Measurements from ENCODE around the gene SLC38A10. TPM values are rescaled to one million over a fixed set of nuclear protein-coding genes. Genes with fewer than 3 reads are reported as not detected.

Gene SLC38A10
- polyA plus RNA-seq, 1 donor (not counting 4 experiments of a cell fraction or from before 2014, with no cell fraction given), result 16.8 TPM

DNA sequence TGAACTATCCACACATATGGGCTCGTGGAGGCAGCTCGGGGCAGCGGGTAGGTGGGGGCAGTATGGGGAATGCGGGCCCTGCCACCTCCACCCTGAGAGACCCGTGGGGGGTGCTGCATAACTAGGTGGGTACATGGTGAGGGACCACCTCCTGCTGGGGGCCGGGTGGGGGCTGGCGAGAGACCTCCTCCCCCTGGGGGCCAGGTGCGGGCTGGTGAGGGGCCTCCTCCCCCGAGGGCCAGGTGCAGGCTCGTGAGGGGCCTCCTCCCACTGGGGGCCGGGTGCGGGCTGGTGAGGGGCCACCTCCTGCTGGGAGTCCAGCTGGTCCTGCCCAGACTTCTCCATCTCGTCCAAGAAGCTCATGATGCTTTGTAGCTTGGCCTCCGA is 97.7 kb downstream of the SLC38A10 start:
- Histone ChIP-seq H3K27me3 (ENCODE audit: control insufficient read depth, extremely low read depth, insufficient read depth, low read length) (no peaks in the 10 kb centered on the region), H2AFZ (ENCODE audit: control insufficient read depth, low read length) (no peak overlapping the region), H3K27ac (ENCODE audit: control insufficient read depth, insufficient read depth, low read length) (no peak overlapping the region), H3K36me3 (ENCODE audit: control insufficient read depth in 2 of 2, extremely low read depth in 1 of 2, insufficient read depth in 2 of 2, low read length in 2 of 2) (no peaks in the 10 kb centered on the region), H3K4me2 (ENCODE audit: control insufficient read depth, extremely low read depth, insufficient read depth, low read depth, low read length) (no peak overlapping the region), H3K79me2 (ENCODE audit: control insufficient read depth, insufficient read depth, low read length) (no peaks in the 10 kb centered on the region), H3K9ac (ENCODE audit: control insufficient read depth, extremely low read depth, insufficient read depth, low read length) (no peak overlapping the region), H4K20me1 (ENCODE audit: control insufficient read depth, extremely low read depth, insufficient read depth, low read length) (no peaks in the 10 kb centered on the region), H3K9me1 (ENCODE audit: control insufficient read depth, extremely low read depth, insufficient read depth, low read length) (no peaks in the 10 kb centered on the region), H3K4me3 (ENCODE audit: control insufficient read depth in 2 of 3, extremely low read depth in 1 of 3, insufficient read depth in 2 of 3, low read depth in 1 of 3, low read length in 3 of 3) (no peak overlapping the region), H3K4me1 (ENCODE audit: control insufficient read depth, extremely low read depth, insufficient read depth, low read length) (no peaks in the 10 kb centered on the region), H3K9me3 (ENCODE audit: control insufficient read depth, low read depth, low read length) (no peaks in the 10 kb centered on the region)
- dilution Hi-C loops (cut with MboI; ENCODE audit: extremely low pct_ligation_motif_present, low sequenced_read_pairs), result no loop called here
- TF ChIP-seq EZH2 (IDR thresholded peaks at IDR 0.05; ENCODE audit: low read length) (no peak), CTCF (optimal IDR thresholded peaks at IDR 0.05 in 1 of 3, IDR thresholded peaks at IDR 0.05 in 1 of 3, conservative IDR thresholded peaks at IDR 0.05 in 1 of 3; ENCODE audit: extremely low read depth in 1 of 3, insufficient read depth in 2 of 3, low read length in 3 of 3) (no peak)
- FAIRE-seq (no peak), DNase-seq (ENCODE audit: low read depth, low spot score) (no peak)

- Histone ChIP-seq H4K20me1 (ENCODE audit: control insufficient read depth, extremely low read depth, insufficient read depth, low read length) (no peaks in the 10 kb centered on the region), H3K4me2 (ENCODE audit: control insufficient read depth, extremely low read depth, insufficient read depth, low read depth, low read length) (no peak overlapping the region), H3K9me1 (ENCODE audit: control insufficient read depth, extremely low read depth, insufficient read depth, low read length) (no peaks in the 10 kb centered on the region), H2AFZ (ENCODE audit: control insufficient read depth, low read length) (no peak overlapping the region), H3K9me3 (ENCODE audit: control insufficient read depth, low read depth, low read length) (no peaks in the 10 kb centered on the region), H3K27ac (ENCODE audit: control insufficient read depth, insufficient read depth, low read length) (no peak overlapping the region), H3K4me3 (ENCODE audit: control insufficient read depth in 2 of 3, extremely low read depth in 1 of 3, insufficient read depth in 2 of 3, low read depth in 1 of 3, low read length in 3 of 3) (no peak overlapping the region), H3K4me1 (ENCODE audit: control insufficient read depth, extremely low read depth, insufficient read depth, low read length) (no peaks in the 10 kb centered on the region), H3K36me3 (ENCODE audit: control insufficient read depth in 2 of 2, extremely low read depth in 1 of 2, insufficient read depth in 2 of 2, low read length in 2 of 2) (no peaks in the 10 kb centered on the region), H3K27me3 (ENCODE audit: control insufficient read depth, extremely low read depth, insufficient read depth, low read length) (no peaks in the 10 kb centered on the region), H3K9ac (ENCODE audit: control insufficient read depth, extremely low read depth, insufficient read depth, low read length) (no peak overlapping the region), H3K79me2 (ENCODE audit: control insufficient read depth, insufficient read depth, low read length) (no peaks in the 10 kb centered on the region)
- dilution Hi-C loops (cut with MboI; ENCODE audit: extremely low pct_ligation_motif_present, low sequenced_read_pairs), result no loop called here
- no peak for FAIRE-seq
- no peak for DNase-seq (ENCODE audit: low read depth, low spot score)
- TF ChIP-seq CTCF (optimal IDR thresholded peaks at IDR 0.05 in 1 of 3, IDR thresholded peaks at IDR 0.05 in 1 of 3, conservative IDR thresholded peaks at IDR 0.05 in 1 of 3; ENCODE audit: extremely low read depth in 1 of 3, insufficient read depth in 2 of 3, low read length in 3 of 3), result no peak
- TF ChIP-seq EZH2 (IDR thresholded peaks at IDR 0.05; ENCODE audit: low read length), result no peak
Observed at GRCh38 chr17:81196505-81197408, 98.3 kb downstream of the SLC38A10 start.
